Measurements from ENCODE around the gene TMEM273.

The TMEM273 gene

DNA sequence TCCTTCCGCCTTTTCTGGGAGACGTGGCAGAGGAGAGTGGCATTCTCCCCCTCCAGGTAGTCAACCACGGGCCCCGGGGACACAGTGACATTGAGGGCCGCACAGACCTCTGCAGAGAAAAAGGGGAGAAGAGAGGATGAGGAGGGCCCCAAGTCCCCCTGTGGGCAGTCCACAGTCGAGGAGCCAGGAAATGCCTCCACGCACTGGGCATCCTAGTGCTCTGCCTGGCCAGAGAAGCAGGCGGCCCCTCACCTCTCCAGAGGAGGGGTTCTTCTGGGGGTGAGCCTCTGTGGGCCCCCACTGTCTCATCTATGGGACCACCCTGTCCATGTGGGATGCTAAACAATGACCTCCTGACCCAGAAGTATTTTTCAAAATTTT is 80.3 kb downstream of the TMEM273 start:
- peak overlapping the region; percentile 30; the same call in 1 of the 2 replicates for H3K27ac ChIP-seq
- TF ChIP-seq, protein P1, sequence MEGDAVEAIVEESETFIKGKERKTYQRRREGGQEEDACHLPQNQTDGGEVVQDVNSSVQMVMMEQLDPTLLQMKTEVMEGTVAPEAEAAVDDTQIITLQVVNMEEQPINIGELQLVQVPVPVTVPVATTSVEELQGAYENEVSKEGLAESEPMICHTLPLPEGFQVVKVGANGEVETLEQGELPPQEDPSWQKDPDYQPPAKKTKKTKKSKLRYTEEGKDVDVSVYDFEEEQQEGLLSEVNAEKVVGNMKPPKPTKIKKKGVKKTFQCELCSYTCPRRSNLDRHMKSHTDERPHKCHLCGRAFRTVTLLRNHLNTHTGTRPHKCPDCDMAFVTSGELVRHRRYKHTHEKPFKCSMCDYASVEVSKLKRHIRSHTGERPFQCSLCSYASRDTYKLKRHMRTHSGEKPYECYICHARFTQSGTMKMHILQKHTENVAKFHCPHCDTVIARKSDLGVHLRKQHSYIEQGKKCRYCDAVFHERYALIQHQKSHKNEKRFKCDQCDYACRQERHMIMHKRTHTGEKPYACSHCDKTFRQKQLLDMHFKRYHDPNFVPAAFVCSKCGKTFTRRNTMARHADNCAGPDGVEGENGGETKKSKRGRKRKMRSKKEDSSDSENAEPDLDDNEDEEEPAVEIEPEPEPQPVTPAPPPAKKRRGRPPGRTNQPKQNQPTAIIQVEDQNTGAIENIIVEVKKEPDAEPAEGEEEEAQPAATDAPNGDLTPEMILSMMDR (conservative IDR thresholded peaks at IDR 0.05), result no peak
- TF ChIP-seq ZFX (IDR thresholded peaks at IDR 0.05), result no peak

DNA sequence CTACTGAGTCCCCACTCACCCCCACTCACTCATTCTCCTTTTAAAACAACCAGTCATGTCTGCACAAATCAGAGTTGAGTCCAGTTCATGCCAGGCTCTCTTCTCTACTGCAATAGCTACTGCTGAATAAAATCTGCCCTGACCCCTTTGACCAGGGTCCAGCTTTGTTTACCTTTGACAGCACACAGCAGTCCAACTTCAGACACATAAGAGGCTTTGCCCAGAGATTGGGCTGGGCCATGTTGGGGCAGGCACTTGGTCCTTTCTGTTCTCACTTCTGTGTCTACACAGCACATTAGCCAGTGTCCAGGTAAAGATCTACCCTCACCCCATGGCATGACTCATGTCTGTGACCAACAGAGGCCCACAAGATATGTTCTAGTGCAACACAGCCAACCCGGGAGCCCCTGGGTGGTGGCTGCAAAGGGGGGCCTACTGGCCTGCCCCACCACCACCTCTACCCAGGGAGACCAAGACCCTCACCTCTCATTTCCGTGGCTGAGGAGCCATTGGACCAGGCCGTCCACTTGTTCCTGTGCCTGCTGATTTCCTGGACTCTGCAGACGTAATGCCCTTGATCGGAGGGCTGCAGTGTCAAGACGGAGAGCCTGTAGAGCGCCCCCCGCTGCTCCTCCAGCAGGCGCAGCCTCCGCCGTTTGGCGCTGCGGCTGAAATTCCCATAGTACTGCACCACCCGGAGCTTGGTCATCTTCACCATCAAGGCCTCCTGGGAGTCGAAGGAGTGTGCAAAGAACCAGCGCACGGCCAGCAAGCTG is 80.9 kb downstream of the TMEM273 start:
- TF ChIP-seq ZFX (IDR thresholded peaks at IDR 0.05), result no peak
- TF ChIP-seq, protein P1 (conservative IDR thresholded peaks at IDR 0.05), result no peak
- peak overlapping the region; percentile 30; the same call in 1 of the 2 replicates for H3K27ac ChIP-seq

DNA sequence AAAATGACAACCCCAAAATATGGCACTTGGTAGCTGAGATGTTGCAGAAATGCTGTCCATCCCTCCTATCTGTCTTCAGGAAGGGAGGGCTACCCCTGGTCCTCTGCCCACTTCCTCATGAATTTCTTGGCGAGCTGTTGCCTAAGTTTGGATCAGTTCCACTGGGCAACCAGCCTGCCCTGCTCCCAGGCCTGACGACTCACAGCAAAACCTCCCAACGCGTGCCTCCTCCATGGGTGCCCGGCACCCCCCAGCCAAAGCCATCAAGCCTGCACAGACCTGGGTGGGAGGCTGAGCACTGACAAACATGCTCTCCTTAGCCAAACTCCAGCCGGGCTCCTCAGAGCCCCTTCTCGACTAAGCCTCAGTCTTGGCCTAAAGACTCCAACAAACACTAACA is 81.7 kb downstream of the TMEM273 start:
- H3K27ac ChIP-seq, result peak overlapping the region; percentile 30; the same call in 1 of the 2 replicates
- no peak for TF ChIP-seq ZFX (IDR thresholded peaks at IDR 0.05)
- TF ChIP-seq, protein P1 (conservative IDR thresholded peaks at IDR 0.05), result no peak

DNA sequence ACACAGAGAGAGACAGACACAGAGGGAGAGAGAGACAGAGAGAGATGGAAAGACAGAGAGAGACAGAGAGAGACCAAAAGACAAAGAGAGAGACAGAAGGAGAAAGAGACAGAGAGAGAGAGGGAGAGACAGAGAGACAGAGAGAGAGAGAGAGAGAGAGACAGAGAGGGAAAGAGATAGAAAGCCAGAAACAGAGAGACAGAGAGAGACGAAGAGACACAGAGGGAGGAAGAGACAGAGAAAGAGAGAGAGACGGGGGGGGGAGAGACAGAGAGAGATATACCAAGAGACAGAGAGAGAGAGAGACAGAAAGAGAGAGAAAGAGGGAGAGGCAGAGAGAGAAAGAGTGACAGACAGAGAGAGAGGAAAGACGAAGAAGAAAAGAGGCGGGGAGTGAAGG is 83.1 kb downstream of the TMEM273 start:
- TF ChIP-seq ZFX (IDR thresholded peaks at IDR 0.05), result no peak
- TF ChIP-seq, protein P1 (conservative IDR thresholded peaks at IDR 0.05), result no peak

More for the DNA sequence above, 83.1 kb downstream of the TMEM273 start:
- no peak overlapping the region for H3K27ac ChIP-seq

Measured in C4-2B (cell line).